ENCODE measurements around the gene EBF3.

DNA sequence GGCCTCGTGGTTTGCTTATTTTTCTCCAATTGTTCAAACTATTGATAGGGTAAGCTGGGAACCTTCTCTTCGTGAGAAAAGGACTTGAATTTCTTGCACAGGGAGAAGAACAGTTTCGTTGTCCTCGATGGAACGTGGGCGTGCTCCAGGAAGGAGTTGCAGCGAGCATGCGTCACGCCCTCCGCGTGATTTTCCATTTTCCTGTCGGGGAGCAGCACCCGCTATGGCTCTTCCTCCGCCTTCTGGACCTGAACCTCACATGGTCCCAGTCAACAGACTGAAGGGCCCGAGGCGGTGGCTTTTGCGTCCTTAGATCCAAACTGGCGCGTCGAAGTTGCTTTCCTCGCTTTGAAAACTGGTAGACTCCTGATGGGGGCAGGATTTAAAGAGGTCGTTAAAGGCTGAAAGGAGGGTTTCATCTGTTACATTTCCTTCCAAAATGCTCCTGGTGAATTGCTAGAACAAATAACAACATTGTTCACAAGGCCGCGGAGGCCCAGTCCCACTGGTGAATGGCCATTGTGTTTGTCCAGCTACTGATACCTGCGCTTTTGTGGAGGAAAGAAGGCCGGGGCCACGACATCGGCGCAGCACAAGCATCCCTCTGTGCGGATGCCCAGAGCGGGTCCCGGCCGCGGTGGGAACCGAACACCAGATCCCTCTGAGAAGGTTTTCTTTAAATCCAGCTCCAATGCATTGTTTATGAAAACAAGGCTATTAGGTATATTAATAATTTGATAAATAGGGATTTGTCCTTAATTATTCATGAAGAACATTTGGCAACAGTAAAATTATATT lies 75.9 kb downstream of the EBF3 start:
- TF ChIP-seq POLR2A (IDR thresholded peaks at IDR 0.05): no peak
- TF ChIP-seq, protein P1, sequence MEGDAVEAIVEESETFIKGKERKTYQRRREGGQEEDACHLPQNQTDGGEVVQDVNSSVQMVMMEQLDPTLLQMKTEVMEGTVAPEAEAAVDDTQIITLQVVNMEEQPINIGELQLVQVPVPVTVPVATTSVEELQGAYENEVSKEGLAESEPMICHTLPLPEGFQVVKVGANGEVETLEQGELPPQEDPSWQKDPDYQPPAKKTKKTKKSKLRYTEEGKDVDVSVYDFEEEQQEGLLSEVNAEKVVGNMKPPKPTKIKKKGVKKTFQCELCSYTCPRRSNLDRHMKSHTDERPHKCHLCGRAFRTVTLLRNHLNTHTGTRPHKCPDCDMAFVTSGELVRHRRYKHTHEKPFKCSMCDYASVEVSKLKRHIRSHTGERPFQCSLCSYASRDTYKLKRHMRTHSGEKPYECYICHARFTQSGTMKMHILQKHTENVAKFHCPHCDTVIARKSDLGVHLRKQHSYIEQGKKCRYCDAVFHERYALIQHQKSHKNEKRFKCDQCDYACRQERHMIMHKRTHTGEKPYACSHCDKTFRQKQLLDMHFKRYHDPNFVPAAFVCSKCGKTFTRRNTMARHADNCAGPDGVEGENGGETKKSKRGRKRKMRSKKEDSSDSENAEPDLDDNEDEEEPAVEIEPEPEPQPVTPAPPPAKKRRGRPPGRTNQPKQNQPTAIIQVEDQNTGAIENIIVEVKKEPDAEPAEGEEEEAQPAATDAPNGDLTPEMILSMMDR (IDR thresholded peaks at IDR 0.05 in 8 of 11, conservative IDR thresholded peaks at IDR 0.05 in 3 of 11): no peak
- TF ChIP-seq POLR2AphosphoS5 (IDR thresholded peaks at IDR 0.05): no peak
